HG03442 (cell line): ENCODE measurements around the gene UBAP2L.

Experiments used
- ATAC-seq: cut with Tn5 transposase; IDR thresholded peaks from one replicate; pipeline ENCODE4 v1.9.1; 2021; ENCODE audit warnings: mild to moderate bottlenecking, moderate library complexity; ENCODE audit not compliant: unreplicated experiment

UBAP2L gene

GRCh38 chr1:154220071-154220969 is at the start of gene UBAP2L:
Gene UBAP2L (plus strand): TSS chr1:154220955. CDS start chr1:154225124, 4,169 bp downstream.
- peak; percentile 89 for ATAC-seq

GRCh38 chr1:154171223-154171583 is 49.6 kb upstream of the UBAP2L start:
- no peak for ATAC-seq

- no peak for ATAC-seq
Measured at GRCh38 chr1:154171880-154172279, 48.9 kb upstream of the UBAP2L start.

- no peak for ATAC-seq
Measured at GRCh38 chr1:154174654-154175053, 46.1 kb upstream of the UBAP2L start.

- no peak for ATAC-seq
Measured at GRCh38 chr1:154176337-154176736, 44.4 kb upstream of the UBAP2L start.

- no peak for ATAC-seq
Measured at GRCh38 chr1:154178013-154178412, 42.7 kb upstream of the UBAP2L start.

- no peak for ATAC-seq
Measured at GRCh38 chr1:154178911-154179811, 41.6 kb upstream of the UBAP2L start.

GRCh38 chr1:154179946-154180687 is 40.6 kb upstream of the UBAP2L start:
- ATAC-seq: no peak

GRCh38 chr1:154181944-154182343 is 38.8 kb upstream of the UBAP2L start:
- no peak for ATAC-seq

GRCh38 chr1:154182344-154183045 is 38.3 kb upstream of the UBAP2L start:
- peak; percentile 40 for ATAC-seq

- ATAC-seq: peak; percentile 82
Measured at GRCh38 chr1:154183046-154183915, 37.5 kb upstream of the UBAP2L start.

GRCh38 chr1:154186177-154186576 is 34.6 kb upstream of the UBAP2L start:
- ATAC-seq: no peak

GRCh38 chr1:154186852-154187501 is 33.8 kb upstream of the UBAP2L start:
- no peak for ATAC-seq

- no peak for ATAC-seq
Measured at GRCh38 chr1:154190550-154190949, 30.2 kb upstream of the UBAP2L start.

GRCh38 chr1:154191990-154192461 is 28.7 kb upstream of the UBAP2L start, which contains the start of gene TPM3:
Gene TPM3 (minus strand): TSS chr1:154192100. CDS start chr1:154192018, 82 bp downstream.
- no peak for ATAC-seq

- ATAC-seq: no peak
Measured at GRCh38 chr1:154192476-154192875, 28.3 kb upstream of the UBAP2L start.

- ATAC-seq: no peak
Measured at GRCh38 chr1:154193821-154194220, 26.9 kb upstream of the UBAP2L start.

GRCh38 chr1:154198756-154199562 is 21.8 kb upstream of the UBAP2L start:
- ATAC-seq: no peak
